Osteoblast (primary cell): ENCODE measurements around the gene KRTAP5-5. TPM values are rescaled to one million over a fixed set of nuclear protein-coding genes. Genes with fewer than 3 reads are reported as not detected.
"Not testable (repeated sequence)": the region's sequence is repeated elsewhere in the genome, so short reads cannot be mapped to it uniquely, and the experiment has no call there.

Experiments used
- DNase-seq: peaks from one replicate; pipeline ENCODE4 v3.0.0; 2011; ENCODE audit warnings: low spot score, mixed read lengths; ENCODE audit not compliant: insufficient read length; ENCODE audit errors: missing footprints
- H2AFZ ChIP-seq: 2 replicates; pipeline ENCODE4 v1.6.0; 2011; ENCODE audit warnings: mild to moderate bottlenecking, low read length
- H3K27ac ChIP-seq: 2 replicates; pipeline ENCODE4 v1.5.1; 2011; ENCODE audit warnings: mild to moderate bottlenecking, low read depth, low read length, moderate library complexity
- H3K27me3 ChIP-seq: 2 replicates; pipeline ENCODE4 v1.6.0; 2012; ENCODE audit warnings: mild to moderate bottlenecking, control low read depth, inconsistent platforms, low read length, moderate library complexity; ENCODE audit not compliant: insufficient read depth
- H3K36me3 ChIP-seq: 2 replicates; pipeline ENCODE4 v1.5.1; 2011; ENCODE audit warnings: mild to moderate bottlenecking, low read length, control low read depth, moderate library complexity; ENCODE audit not compliant: insufficient read depth
- H3K4me1 ChIP-seq: 2 replicates; pipeline ENCODE4 v1.5.1; 2011; ENCODE audit warnings: mild to moderate bottlenecking, low read length, control low read depth, moderate library complexity; ENCODE audit not compliant: insufficient read depth
- H3K4me2 ChIP-seq: 2 replicates; pipeline ENCODE4 v1.6.0; 2011; ENCODE audit warnings: mild to moderate bottlenecking, low read length; ENCODE audit not compliant: insufficient read depth
- H3K4me3 ChIP-seq: fragments of 200-600 bp; sonication (generic); 3 replicates; pipeline ENCODE4 v1.5.1; 2012; ENCODE audit warnings: mild to moderate bottlenecking, low read length, inconsistent platforms; ENCODE audit not compliant: insufficient read depth
- H3K79me2 ChIP-seq: 2 replicates; pipeline ENCODE4 v1.6.0; 2012; ENCODE audit warnings: mild to moderate bottlenecking, low read length, control low read depth, inconsistent platforms; ENCODE audit not compliant: insufficient read depth
- H3K9me3 ChIP-seq: 2 replicates; pipeline ENCODE4 v1.5.1; 2011; ENCODE audit warnings: low read depth, low read length, control low read depth
- H4K20me1 ChIP-seq: 2 replicates; pipeline ENCODE4 v1.6.0; 2012; ENCODE audit warnings: mild to moderate bottlenecking, low read length, control low read depth; ENCODE audit not compliant: insufficient read depth
- total RNA-seq: library from RNA; depleted of rRNA; stranded (reverse); fragments of >200 nt; gene quantifications from 2 replicates; pipeline ENCODE4 v1.2.3, GENCODE V29; 2012
- TF ChIP-seq, protein P1 (sequence below): IDR thresholded peaks from 2 replicates; pipeline ENCODE4 v1.5.1; 2011; ENCODE audit warnings: mild to moderate bottlenecking, low read depth, low read length, moderate library complexity; ENCODE audit errors: extremely low read depth

Gene KRTAP5-5, protein sequence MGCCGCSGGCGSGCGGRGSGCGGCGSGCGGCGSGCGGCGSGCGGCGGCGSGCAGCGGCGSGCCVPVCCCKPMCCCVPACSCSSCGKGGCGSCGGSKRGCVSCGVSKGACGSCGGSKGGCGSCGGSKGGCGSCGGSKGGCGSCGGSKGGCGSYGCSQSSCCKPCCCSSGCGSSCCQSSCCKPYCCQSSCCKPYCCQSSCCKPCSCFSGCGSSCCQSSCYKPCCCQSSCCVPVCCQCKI
- total RNA-seq, result not detected in 2 replicates

DNA sequence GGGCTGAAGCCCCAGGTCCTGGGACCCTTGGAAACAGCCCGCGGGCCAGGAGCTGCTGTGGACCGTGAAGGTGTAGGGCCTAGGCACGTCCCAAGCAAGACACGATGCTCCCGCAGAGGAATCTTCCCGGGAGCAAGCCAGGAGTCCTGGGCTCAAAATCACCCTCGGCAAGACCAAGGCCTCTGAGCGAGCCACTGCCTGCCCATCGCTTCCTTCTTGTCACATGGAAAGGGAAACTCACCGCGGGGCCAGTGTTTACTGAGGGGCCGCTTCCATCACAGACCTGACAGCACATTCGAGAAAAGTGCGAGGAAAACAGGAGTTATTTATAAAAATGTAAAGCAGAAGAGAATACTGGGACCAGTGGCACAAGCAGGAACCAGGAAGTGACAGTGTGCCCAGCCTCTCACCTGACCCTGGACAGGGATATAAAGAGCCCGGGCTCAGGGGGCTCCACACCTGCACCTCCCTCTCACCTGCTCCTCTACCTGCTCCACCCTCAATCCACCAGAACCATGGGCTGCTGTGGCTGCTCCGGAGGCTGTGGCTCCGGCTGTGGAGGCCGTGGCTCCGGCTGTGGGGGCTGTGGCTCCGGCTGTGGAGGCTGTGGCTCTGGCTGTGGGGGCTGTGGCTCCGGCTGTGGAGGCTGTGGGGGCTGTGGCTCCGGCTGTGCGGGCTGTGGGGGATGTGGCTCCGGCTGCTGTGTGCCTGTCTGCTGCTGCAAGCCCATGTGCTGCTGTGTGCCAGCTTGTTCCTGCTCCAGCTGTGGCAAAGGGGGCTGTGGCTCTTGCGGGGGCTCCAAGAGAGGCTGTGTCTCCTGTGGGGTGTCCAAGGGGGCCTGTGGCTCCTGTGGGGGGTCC is at the start of gene KRTAP5-5:
KRTAP5-5 (plus strand) TSS at position 450 of the 860 bp plus-strand sequence; CDS start at position 516, 66 bp downstream.
- no peaks in the 10 kb centered on the region for H3K36me3 ChIP-seq
- no peak within 1 kb of the TSS for H2AFZ ChIP-seq
- TF ChIP-seq, protein P1, sequence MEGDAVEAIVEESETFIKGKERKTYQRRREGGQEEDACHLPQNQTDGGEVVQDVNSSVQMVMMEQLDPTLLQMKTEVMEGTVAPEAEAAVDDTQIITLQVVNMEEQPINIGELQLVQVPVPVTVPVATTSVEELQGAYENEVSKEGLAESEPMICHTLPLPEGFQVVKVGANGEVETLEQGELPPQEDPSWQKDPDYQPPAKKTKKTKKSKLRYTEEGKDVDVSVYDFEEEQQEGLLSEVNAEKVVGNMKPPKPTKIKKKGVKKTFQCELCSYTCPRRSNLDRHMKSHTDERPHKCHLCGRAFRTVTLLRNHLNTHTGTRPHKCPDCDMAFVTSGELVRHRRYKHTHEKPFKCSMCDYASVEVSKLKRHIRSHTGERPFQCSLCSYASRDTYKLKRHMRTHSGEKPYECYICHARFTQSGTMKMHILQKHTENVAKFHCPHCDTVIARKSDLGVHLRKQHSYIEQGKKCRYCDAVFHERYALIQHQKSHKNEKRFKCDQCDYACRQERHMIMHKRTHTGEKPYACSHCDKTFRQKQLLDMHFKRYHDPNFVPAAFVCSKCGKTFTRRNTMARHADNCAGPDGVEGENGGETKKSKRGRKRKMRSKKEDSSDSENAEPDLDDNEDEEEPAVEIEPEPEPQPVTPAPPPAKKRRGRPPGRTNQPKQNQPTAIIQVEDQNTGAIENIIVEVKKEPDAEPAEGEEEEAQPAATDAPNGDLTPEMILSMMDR, result no peak
- no peak within 1 kb of the TSS for H3K4me2 ChIP-seq
- DNase-seq, result no peak
- H3K9me3 ChIP-seq, result no peaks in the 10 kb centered on the region
- no peaks in the 10 kb centered on the region for H3K79me2 ChIP-seq
- no peak within 1 kb of the TSS for H3K27ac ChIP-seq
- peaks cover 2% of the 10 kb centered on the region for H4K20me1 ChIP-seq
- no peaks in the 10 kb centered on the region for H3K4me1 ChIP-seq
- peaks cover 38% of the 10 kb centered on the region for H3K27me3 ChIP-seq
- no peak within 1 kb of the TSS for H3K4me3 ChIP-seq

DNA sequence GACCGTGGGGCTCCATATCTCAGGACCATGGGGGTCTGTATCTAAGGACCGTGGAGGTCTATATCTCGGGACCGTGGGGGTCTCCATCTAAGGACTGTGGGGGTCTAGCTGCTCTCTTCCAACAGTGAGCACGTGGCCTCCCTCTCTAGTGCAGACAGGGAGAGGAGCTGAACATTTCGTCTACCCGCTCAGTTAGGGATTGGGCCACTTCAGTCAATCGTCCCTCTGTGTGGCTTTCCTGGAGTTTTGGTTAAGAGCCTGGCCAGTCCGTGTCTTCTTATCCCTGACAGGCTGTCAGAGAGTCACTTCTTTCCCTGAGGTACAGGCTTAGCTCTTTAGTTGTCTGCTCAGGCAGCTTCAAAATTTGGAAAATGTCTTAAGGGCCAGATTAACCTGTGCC is 47.6 kb upstream of the KRTAP5-5 start:
- no peak overlapping the region for H3K4me2 ChIP-seq
- no peaks in the 10 kb centered on the region for H3K79me2 ChIP-seq
- no peaks in the 10 kb centered on the region for H3K4me1 ChIP-seq

DNA sequence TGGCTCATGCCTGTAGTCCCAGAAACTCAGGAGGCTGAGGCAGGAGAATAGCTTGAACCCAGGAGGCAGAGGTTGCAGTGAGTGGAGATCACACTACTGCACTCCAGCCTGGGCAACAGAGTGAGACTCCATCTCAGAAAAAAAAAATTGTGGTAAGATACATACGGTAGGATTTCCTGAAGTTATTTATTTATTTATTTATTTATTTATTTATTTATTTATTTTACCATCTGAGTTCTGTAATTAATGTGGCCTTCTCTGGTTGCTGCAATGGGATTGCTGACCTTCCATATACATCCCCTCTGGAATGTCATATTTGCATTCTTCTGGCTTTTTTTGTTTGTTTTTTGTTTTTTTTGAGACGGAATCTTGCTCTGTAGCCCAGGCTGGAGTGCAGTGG is 46.7 kb upstream of the KRTAP5-5 start:
- not testable (repeated sequence) for H3K9me3 ChIP-seq, H3K79me2 ChIP-seq, H4K20me1 ChIP-seq, H3K4me3 ChIP-seq, H3K4me1 ChIP-seq, H3K27ac ChIP-seq, H3K4me2 ChIP-seq, H3K36me3 ChIP-seq, H2AFZ ChIP-seq, DNase-seq
- peaks cover 18% of the 10 kb centered on the region for H3K27me3 ChIP-seq

More for the DNA sequence above, 47.6 kb upstream of the KRTAP5-5 start:
- Histone ChIP-seq H3K9me3 (peaks cover 5% of the 10 kb centered on the region), H4K20me1 (no peaks in the 10 kb centered on the region), H3K4me3 (no peak overlapping the region), H3K36me3 (no peaks in the 10 kb centered on the region), H3K27me3 (peaks cover 20% of the 10 kb centered on the region), H3K27ac (no peak overlapping the region), H2AFZ (no peak overlapping the region)
- DNase-seq, result no peak
- TF ChIP-seq, protein P1, result no peak

DNA sequence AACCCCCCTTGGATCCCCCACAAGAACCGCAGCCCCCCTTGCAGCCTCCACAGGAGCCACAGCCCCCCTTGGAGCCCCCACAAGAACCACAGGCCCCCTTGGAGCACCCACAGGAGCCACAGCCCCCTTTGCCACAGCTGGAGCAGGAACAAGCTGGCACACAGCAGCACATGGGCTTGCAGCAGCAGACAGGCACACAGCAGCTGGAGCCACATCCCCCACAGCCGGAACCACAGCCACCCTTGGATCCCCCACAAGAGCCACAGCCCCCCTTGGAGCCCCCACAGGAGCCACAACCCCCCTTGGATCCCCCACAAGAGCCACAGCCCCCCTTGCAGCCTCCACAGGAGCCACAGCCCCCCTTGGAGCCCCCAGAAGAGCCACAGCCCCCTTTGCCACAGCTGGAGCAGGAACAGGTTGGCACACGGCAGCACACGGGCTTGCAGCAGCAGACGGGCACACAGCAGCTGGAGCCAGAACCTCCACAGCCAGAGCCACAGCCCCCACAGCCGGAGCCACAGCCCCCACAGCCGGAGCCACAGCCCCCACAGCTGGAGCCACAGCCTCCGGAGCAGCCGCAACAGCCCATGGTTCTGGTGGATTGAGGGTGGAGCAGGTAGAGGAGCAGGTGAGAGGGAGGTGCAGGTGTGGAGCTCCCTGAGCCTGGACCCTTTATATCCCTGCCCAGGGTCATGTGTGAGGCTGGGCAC is 44.8 kb upstream of the KRTAP5-5 start, which contains the start of gene KRTAP5-1:
KRTAP5-1 (minus strand) TSS at position 623 of the 710 bp plus-strand sequence; CDS start at position 589, 34 bp downstream.
- not testable (repeated sequence) for DNase-seq, H3K4me2 ChIP-seq, H2AFZ ChIP-seq, H3K79me2 ChIP-seq, H3K27ac ChIP-seq, H3K36me3 ChIP-seq, H4K20me1 ChIP-seq, H3K4me1 ChIP-seq, H3K9me3 ChIP-seq, H3K4me3 ChIP-seq
- H3K27me3 ChIP-seq, result peaks cover 22% of the 10 kb centered on the region
